IPS-20b (cell line): ENCODE data around the gene IL12A.

Experiments
- H3K27ac ChIP-seq: one replicate; pipeline ENCODE4 v1.5.1; 2013; ENCODE audit warnings: low read length
- H3K27me3 ChIP-seq: 2 replicates; pipeline ENCODE4 v1.6.1; 2013; ENCODE audit warnings: mild to moderate bottlenecking, low read length, inconsistent platforms; ENCODE audit not compliant: insufficient read depth
- H3K36me3 ChIP-seq: 2 replicates; pipeline ENCODE4 v1.6.1; 2013; ENCODE audit warnings: low read depth, mild to moderate bottlenecking, inconsistent platforms, low read length, moderate library complexity; ENCODE audit not compliant: insufficient read depth
- H3K4me1 ChIP-seq: 2 replicates; pipeline ENCODE4 v1.6.1; 2013; ENCODE audit warnings: mild to moderate bottlenecking, control low read depth, inconsistent platforms, low read length, moderate library complexity; ENCODE audit not compliant: insufficient read depth
- H3K4me3 ChIP-seq: 2 replicates; pipeline ENCODE4 v1.5.1; 2013; ENCODE audit warnings: mild to moderate bottlenecking, low read length, inconsistent platforms
- H3K9ac ChIP-seq: 2 replicates; pipeline ENCODE4 v1.6.1; 2013; ENCODE audit warnings: low read depth, mild to moderate bottlenecking, inconsistent platforms, low read length, moderate library complexity
- H3K9me3 ChIP-seq: 2 replicates; pipeline ENCODE4 v1.6.1; 2013; ENCODE audit warnings: mild to moderate bottlenecking, low read depth, low read length, inconsistent platforms; ENCODE audit not compliant: insufficient read depth

Gene IL12A

GRCh38 chr3:159995091-159995490 lies 6.5 kb downstream of the IL12A start:
- H3K9me3 ChIP-seq, result peaks cover 5% of the 10 kb centered on the region; the same call in 1 of the 2 replicates
- no peak overlapping the region for H3K27ac ChIP-seq
- peaks cover 13% of the 10 kb centered on the region; the same call in 1 of the 2 replicates for H3K4me1 ChIP-seq
- H3K27me3 ChIP-seq, result no peaks in the 10 kb centered on the region
- H3K36me3 ChIP-seq, result no peaks in the 10 kb centered on the region
- no peak overlapping the region for H3K4me3 ChIP-seq
- no peak overlapping the region for H3K9ac ChIP-seq

- Histone ChIP-seq H3K9ac (no peak overlapping the region), H3K9me3 (peaks cover 5% of the 10 kb centered on the region; the same call in 1 of the 2 replicates), H3K27me3 (no peaks in the 10 kb centered on the region), H3K27ac (no peak overlapping the region), H3K4me1 (peaks cover 14% of the 10 kb centered on the region; the same call in 1 of the 2 replicates), H3K36me3 (no peaks in the 10 kb centered on the region), H3K4me3 (no peak overlapping the region)
Measured at GRCh38 chr3:159996018-159996417, 7.4 kb downstream of the IL12A start.

GRCh38 chr3:159996959-159997358 lies 8.3 kb downstream of the IL12A start:
- Histone ChIP-seq H3K9me3 (no peaks in the 10 kb centered on the region), H3K36me3 (no peaks in the 10 kb centered on the region), H3K4me1 (peaks cover 23% of the 10 kb centered on the region; the same call in 1 of the 2 replicates), H3K27me3 (no peaks in the 10 kb centered on the region), H3K9ac (no peak overlapping the region), H3K27ac (no peak overlapping the region), H3K4me3 (no peak overlapping the region)

GRCh38 chr3:160001148-160001760 lies 12.6 kb downstream of the IL12A start:
- no peaks in the 10 kb centered on the region for H3K9me3 ChIP-seq
- H3K9ac ChIP-seq, result peak overlapping the region; percentile 37; the same call in 1 of the 2 replicates
- peaks cover 12% of the 10 kb centered on the region; the same call in 1 of the 2 replicates for H3K4me1 ChIP-seq
- H3K27ac ChIP-seq, result no peak overlapping the region
- no peaks in the 10 kb centered on the region for H3K36me3 ChIP-seq
- no peaks in the 10 kb centered on the region for H3K27me3 ChIP-seq
- no peak overlapping the region for H3K4me3 ChIP-seq

- Histone ChIP-seq H3K36me3 (no peaks in the 10 kb centered on the region), H3K4me1 (peaks cover 12% of the 10 kb centered on the region; the same call in 1 of the 2 replicates), H3K9ac (peak overlapping the region; percentile 37; the same call in 1 of the 2 replicates), H3K27me3 (no peaks in the 10 kb centered on the region), H3K4me3 (no peak overlapping the region), H3K27ac (no peak overlapping the region), H3K9me3 (no peaks in the 10 kb centered on the region)
Measured at GRCh38 chr3:160001850-160002623, 13.4 kb downstream of the IL12A start.

- no peak overlapping the region for H3K4me3 ChIP-seq
- no peak overlapping the region for H3K27ac ChIP-seq
- H3K36me3 ChIP-seq, result no peaks in the 10 kb centered on the region
- no peak overlapping the region for H3K9ac ChIP-seq
- H3K9me3 ChIP-seq, result no peaks in the 10 kb centered on the region
- no peaks in the 10 kb centered on the region for H3K27me3 ChIP-seq
- H3K4me1 ChIP-seq, result peaks cover 12% of the 10 kb centered on the region; the same call in 1 of the 2 replicates
Measured at GRCh38 chr3:160003520-160004128, 15.0 kb downstream of the IL12A start.

GRCh38 chr3:160005004-160005403 lies 16.4 kb downstream of the IL12A start:
- Histone ChIP-seq H3K9ac (no peak overlapping the region), H3K27ac (no peak overlapping the region), H3K36me3 (no peaks in the 10 kb centered on the region), H3K4me3 (no peak overlapping the region), H3K27me3 (no peaks in the 10 kb centered on the region), H3K4me1 (peaks cover 12% of the 10 kb centered on the region; the same call in 1 of the 2 replicates), H3K9me3 (no peaks in the 10 kb centered on the region)

- H3K4me1 ChIP-seq, result peaks cover 6% of the 10 kb centered on the region; the same call in 1 of the 2 replicates
- H3K27ac ChIP-seq, result no peak overlapping the region
- H3K36me3 ChIP-seq, result no peaks in the 10 kb centered on the region
Measured at GRCh38 chr3:160006282-160007163, 17.9 kb downstream of the IL12A start.

GRCh38 chr3:160008961-160009360 lies 20.3 kb downstream of the IL12A start:
- no peaks in the 10 kb centered on the region for H3K9me3 ChIP-seq
- no peaks in the 10 kb centered on the region for H3K27me3 ChIP-seq
- H3K4me3 ChIP-seq, result no peak overlapping the region
- H3K4me1 ChIP-seq, result no peaks in the 10 kb centered on the region
- H3K9ac ChIP-seq, result no peak overlapping the region
- no peaks in the 10 kb centered on the region for H3K36me3 ChIP-seq
- H3K27ac ChIP-seq, result no peak overlapping the region

More at GRCh38 chr3:160006282-160007163, 17.9 kb downstream of the IL12A start:
- Histone ChIP-seq H3K9me3 (no peaks in the 10 kb centered on the region), H3K4me3 (no peak overlapping the region), H3K27me3 (no peaks in the 10 kb centered on the region), H3K9ac (no peak overlapping the region)

- Histone ChIP-seq H3K9me3 (no peaks in the 10 kb centered on the region), H3K4me3 (no peak overlapping the region), H3K27me3 (no peaks in the 10 kb centered on the region), H3K36me3 (no peaks in the 10 kb centered on the region), H3K4me1 (no peaks in the 10 kb centered on the region), H3K27ac (no peak overlapping the region), H3K9ac (no peak overlapping the region)
Measured at GRCh38 chr3:160009525-160009924, 20.9 kb downstream of the IL12A start.

GRCh38 chr3:160010578-160010977 lies 21.9 kb downstream of the IL12A start:
- no peaks in the 10 kb centered on the region for H3K36me3 ChIP-seq
- no peaks in the 10 kb centered on the region for H3K27me3 ChIP-seq
- no peak overlapping the region for H3K9ac ChIP-seq
- H3K9me3 ChIP-seq, result no peaks in the 10 kb centered on the region
- H3K4me3 ChIP-seq, result no peak overlapping the region
- H3K27ac ChIP-seq, result no peak overlapping the region
- no peaks in the 10 kb centered on the region for H3K4me1 ChIP-seq
